G401 (cell line): ENCODE measurements around the gene MRPL53. TPM values are rescaled to one million over a fixed set of nuclear protein-coding genes. Genes with fewer than 3 reads are reported as not detected.
"Not testable (repeated sequence)": the region's sequence is repeated elsewhere in the genome, so short reads cannot be mapped to it uniquely, and the experiment has no call there.

ENCODE experiments used
- DNase-seq: peaks from one replicate; pipeline ENCODE4 v3.0.0-alpha.2; 2015; ENCODE audit warnings: low spot score
- in situ Hi-C: cut with HindIII; loops from 2 replicates; pipeline ENCODE4 v1.10.0; 2016; ENCODE audit warnings: low sequenced_read_pairs, mixed read lengths
- total RNA-seq: library from RNA; depleted of rRNA; stranded (reverse); fragments of >200 nt; shearing (Covaris generic); gene quantifications from 2 replicates; pipeline ENCODE4 v1.2.3, GENCODE V29; 2014

MRPL53 gene
- total RNA-seq, 1 experiment from 2014 or later: 33.2 TPM

DNA sequence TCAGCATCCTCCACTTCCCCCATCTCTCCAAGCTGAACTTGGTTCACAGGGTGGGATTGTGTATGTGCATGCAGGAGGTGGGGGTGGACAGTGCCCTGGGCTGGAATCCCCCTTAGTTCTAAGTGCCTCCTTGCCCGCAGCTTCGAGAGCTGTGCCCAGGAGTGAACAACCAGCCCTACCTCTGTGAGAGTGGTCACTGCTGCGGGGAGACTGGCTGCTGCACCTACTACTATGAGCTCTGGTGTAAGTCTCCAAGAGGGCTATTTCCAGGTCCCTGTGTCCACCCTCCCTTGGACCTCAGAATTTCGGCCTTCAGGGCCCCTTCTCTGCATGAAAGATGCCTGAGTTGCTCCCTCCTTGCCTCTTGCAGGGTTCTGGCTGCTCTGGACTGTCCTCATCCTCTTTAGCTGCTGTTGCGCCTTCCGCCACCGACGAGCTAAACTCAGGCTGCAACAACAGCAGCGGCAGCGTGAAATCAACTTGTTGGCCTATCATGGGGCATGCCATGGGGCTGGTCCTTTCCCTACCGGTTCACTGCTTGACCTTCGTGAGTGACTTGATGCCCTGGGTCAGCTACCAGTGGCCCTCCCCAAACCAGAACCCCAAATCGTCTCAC is 12.9 kb downstream of the MRPL53 start:
- in situ Hi-C loops, DNase-seq: not testable (repeated sequence)

DNA sequence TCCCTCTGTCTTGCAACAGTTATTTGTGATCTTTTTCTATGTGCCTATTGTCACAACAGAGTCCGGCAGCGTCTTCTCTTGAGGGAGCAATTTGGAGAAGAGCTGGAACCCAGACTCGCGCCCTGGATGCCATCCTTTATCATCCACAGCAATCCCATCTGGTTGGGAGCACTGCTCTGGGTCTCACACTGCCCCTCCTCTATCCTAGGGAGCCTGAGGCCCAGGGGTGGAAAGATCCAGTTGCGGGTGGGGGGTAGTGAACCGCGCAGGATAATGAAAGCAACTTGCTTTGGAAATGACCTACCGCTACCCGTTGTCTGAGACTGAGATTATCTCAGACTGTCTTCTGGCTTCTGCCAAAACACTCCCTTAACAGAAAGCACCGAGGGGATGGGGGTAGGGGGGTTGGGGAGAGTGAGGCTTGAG is 13.5 kb downstream of the MRPL53 start:
- DNase-seq: no peak
- in situ Hi-C loops: no loop called here

DNA sequence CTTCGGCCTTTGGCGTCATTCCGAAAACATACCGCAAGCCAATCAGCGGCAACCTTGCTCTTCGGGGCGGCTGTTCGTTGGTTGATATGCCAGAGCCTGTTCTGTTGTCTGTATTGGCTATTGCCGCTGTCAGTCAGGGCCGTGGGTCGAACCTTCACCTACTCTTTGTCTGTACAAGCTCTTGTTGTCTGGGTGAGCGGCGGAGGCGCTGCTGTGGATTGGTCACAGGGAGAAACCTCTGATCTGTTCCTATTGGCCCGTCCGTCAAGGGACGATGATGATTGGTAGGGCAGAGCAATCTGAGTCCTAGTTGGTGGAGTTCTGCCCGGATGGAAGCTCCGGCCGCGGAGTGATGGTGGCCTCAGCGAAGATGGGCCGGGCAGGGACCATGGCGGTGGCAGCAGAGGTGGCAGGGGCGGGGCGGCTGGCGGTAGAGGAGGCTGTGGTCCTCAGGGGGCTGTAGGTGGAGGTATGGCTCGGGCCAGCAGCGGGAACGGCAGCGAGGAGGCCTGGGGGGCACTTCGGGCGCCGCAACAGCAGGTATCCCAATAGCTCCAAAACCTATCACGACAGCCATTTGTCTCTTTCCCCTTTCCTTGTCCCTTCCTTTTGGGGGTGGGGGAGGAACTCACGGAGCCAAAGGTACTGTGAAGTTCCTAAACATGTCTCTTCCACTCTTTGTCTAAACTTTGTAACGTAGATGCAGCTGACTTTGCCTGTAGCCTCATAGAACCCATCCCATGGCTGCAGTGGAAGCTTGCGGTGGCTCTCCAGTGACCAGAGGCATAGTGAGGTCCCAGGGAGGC is 14.1 kb downstream of the MRPL53 start, which contains the start of gene WBP1:
TSS of gene WBP1 (plus strand) at position 307 of the 806 bp plus-strand sequence. CDS start at position 472, 165 bp downstream.
- in situ Hi-C loops: no loop called here
- peak; percentile 100 for DNase-seq

DNA sequence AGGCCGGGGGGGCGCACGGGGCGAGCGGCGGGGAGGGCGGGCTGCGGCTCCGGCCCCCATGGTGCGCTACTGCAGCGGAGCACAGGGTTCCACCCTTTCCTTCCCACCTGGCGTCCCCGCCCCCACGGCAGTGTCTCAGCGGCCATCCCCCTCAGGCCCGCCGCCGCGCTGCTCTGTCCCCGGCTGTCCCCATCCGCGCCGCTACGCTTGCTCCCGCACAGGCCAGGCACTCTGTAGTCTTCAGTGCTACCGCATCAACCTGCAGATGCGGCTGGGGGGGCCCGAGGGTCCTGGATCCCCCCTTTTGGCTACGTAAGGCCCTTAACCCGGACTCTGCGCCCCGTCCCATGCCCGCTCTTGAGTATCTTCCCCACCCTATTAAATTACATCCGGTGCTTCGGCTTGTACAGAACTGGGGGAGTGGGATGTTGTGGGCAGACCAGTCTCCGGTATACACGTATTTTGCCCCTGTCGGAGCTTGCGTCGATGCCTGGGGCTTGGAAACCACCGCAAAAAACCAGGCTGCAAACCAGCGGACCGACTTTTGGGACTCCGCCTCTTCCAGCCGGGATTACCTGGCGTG is 14.8 kb downstream of the MRPL53 start:
- peak; percentile 63 for DNase-seq
- in situ Hi-C loops: no loop called here

DNA sequence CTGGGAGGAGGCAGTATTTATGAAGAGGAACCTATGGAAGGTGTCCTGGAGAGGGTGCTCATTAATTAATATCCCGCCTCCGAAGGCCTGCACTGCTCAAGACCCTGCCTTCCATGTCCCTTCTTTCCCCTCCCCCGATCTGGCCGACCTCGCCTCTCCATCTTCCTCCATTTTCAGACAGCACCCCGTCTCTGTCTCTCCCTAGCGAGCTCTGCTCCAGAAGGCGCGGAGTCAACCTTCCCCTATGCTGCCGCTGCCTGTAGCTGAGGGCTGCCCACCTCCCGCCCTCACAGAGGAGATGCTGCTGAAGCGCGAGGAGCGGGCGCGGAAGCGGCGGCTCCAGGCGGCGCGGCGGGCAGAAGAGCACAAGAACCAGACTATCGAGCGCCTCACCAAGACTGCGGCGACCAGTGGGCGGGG is 15.3 kb downstream of the MRPL53 start:
- DNase-seq: no peak
- in situ Hi-C loops: no loop called here

DNA sequence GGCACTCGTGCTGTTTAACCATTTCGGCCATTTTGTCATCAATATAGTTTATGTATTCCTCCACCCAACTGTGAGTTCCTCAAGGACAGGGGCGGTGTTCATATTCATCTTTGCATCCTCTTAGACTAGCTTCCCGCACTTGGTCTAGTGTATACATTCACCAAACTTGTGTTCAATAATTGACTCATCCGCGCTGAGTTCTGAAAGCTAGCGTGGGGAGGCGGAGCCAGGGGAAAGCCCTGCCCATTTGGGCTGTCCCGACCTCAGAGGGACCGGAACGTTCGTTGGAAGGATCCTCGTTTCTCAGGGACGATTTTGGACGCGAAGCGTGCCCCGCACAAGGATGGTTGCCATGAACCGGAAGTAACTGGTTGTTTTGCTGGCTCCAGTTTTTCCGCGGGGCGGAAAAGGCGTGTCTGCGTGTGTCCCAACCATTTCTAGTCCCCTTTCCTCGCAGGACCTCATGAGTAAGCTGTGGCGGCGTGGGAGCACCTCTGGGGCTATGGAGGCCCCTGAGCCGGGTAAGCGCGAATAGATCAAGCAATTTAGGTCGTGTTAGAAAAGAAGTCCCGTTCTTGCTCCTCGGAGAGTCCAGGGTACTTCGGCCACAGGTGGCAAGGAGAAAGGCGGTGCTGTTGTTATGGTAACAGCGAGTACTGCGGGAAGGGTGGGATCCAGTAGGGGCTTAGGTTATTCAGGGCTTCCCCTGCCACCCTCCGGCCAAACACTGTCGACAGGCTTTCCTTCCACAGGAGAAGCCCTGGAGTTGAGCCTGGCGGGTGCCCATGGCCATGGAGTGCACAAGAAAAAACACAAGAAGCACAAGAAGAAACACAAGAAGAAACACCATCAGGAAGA is 17.6 kb downstream of the MRPL53 start, which contains the start of gene INO80B:
TSS of gene INO80B (plus strand) at position 434 of the 858 bp plus-strand sequence. CDS start at position 464, 30 bp downstream.
- peak; percentile 97 for DNase-seq
- in situ Hi-C loops: no loop called here

DNA sequence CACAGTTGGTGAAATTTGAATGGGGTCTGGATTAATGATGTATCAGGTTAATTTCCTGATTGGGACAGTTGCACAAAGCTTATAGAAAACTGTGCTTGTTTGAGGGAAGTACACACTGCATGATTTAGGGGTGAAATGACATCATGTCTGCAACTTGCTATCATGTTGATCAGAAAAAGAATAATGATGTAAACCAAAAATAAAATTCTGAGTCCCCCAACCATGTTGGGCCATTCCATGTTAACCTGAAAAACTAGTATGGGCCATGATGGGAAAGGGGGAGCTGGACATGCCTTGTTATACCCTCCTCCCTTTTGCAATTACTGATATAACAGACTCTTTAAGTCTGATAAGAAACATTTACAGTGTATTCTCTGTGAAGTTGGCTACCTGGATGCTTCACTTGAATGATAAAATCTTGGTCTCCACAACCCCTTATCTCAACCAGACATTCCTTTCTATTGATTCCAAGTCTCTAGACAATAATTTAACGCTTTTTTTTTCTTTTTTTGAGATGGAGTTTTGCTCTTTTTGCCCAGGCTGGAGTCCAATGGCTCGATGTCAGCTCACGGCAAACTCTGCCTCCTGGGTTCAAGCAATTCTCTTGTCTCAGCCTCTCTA is 21.8 kb downstream of the MRPL53 start:
- in situ Hi-C loops: no loop called here
- no peak for DNase-seq

DNA sequence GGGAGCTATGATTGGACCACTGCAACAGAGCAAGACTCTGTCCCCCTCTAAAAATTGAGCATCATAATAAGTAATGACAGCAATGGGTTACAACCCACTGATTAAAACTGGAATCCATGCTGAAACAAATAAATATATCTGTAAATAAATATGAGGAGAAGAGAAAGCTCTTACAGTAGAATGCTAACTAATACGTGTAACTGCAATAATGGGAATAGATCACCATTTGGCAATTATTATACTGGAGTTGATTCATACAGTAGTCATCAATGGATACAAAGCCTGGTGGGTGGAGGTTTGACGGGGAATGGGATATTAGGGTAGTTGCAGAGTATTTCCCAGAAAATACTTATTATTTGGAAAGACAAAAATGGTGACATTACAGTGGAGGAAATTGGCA is 23.7 kb downstream of the MRPL53 start:
- no peak for DNase-seq
- in situ Hi-C loops: no loop called here

DNA sequence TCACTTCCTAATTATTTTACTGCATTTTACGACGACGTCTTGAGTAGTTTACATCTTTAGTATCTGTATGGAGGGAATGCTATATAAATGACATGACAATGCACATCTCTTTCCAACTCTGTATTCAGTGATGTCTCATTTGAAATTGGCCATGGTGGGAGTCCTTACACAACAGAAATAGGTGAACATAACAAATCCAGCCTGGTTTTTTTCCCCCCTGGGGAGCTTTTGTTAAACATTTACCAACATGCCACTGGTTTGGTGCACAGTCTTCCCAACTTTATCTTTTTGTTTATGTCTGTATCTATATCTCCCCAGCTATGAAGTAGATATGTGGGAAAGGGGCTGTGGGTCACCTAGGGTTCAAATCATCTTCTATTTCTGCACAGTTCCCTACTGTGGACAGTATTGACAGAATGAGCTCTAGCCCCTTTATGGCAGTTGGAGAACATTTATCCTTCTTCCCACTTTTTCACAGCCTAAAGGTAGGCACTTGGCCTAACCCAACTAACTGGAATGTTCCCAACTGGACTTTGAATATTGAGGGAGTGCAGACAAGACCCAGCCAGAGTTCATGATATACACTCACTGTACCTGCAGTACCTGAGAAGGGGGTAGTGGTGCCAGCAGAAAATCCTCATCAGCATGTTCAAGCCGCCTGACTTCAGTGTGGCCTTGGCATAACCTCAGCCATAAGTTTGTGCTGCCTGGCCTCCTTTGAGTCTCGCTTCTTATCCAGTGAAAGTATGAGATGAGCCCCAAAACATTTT is 25.1 kb downstream of the MRPL53 start:
- no peak for DNase-seq
- in situ Hi-C loops: no loop called here

DNA sequence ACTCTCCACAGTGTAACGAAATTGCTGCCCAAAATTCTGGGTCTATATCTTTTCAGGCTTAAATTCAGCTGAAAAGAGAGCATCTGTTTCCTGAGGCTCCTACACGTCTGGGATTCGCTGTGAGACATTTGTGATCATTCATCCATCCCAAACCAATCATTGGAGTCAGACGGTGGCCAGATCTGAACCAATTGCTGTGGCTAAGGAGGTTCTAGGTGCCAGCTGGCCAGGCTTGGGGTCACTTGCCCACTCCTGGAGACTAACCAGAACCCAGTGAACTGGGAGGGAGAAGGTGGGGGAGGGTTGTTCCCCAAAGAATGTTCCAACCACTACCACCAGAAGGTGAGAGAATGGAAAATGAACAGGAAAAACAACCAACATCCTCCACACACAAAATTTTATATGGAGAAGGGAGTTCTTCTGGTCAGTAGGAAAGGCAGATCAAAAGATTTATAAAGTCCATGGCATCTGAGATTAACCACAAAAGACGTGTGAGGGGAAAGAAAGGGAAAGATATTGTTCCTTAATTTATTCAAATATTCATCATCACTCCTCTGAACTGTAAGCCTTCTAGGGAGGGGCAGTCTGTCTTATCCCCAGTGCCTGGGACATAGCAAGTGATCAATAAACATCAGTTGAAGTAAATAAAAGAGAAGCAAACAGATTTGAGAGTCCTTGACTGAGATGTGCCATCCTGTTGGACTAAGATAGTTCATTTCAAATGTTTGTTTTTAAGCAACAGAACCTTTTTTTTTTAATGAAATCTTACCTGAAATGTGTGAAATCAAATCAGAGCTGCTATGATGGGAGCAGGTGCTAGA is 27.8 kb downstream of the MRPL53 start:
- in situ Hi-C loops: no loop called here
- no peak for DNase-seq

DNA sequence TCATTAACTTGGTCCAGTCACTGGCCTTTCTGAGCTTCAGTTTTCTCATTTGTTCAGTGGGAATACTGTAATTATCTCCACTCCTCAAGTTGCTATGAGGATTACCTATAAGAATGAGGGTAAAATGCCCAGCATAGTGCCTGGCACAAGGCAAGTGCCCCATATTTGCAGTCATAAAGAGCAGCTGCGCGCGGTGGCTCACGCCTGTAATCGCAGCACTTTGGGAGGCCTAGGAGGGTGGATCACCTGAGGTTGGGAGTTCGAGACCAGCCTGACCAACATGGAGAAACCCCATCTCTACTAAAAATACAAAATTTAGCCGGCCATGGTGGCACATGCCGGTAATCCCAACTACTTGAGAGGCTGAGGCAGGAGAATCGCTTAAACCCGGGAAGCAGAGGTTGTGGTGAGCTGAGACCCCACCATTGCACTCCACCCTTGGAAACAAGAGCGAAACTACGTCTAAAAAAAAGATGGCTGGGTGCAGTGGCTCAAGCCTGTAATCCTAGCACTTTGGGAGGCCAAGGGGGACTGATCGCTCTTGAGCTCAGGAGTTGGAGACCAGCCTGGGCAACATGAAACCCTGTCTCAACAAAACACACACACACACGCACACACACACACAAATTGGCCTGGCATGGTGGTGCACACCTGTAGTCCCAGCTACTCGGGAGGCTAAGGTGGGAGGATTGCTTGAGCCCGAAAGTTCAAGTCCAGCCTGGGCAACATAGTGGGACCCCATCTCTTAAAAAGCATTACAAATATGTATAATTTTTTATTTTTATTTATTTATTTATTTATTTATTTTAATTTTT is 29.8 kb downstream of the MRPL53 start:
- in situ Hi-C loops, DNase-seq: not testable (repeated sequence)

DNA sequence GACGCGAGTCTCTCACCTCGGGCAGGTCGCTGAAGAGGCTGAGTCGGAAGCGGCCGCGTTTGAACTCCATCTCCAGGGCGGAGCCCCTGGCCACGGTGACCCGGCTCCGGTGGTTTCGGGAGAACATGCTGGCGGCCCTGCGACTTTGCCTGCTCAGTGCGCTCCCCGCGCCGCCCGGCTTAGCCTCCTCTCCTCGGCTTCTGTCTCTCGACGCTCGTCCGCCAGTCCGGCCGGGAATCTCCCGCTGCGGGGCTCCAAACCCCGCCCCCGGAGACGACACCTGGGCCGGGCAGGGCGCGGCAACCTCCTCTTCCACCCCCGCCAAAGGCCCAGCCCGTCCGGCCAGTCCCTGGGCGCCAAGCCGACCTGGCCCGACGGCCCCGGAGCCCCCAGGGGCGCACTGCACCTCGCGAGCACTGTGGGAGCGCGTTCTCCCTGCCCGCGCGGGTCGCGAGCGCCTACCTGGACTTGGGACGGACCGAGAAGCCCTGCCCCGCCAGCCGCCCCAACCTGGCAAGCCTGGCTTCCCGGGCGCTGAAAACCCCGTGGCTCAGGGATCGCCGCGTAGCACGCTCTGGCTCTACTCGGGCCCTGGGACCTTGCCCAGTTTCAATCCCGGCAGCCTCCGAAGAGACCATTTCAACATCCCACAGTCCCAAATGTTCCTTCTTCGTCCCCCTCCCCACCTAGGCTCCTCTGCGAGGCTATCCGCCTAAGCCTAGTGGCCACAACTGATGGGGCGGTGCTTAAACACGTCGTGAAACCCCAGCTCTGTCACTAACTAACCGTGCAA is 30.6 kb downstream of the MRPL53 start, which contains the start of gene RTKN:
TSS of gene RTKN (minus strand) at position 248 of the 793 bp plus-strand sequence. CDS start at position 127, 121 bp downstream.
- in situ Hi-C loops: no loop called here
- DNase-seq: peak; percentile 29

DNA sequence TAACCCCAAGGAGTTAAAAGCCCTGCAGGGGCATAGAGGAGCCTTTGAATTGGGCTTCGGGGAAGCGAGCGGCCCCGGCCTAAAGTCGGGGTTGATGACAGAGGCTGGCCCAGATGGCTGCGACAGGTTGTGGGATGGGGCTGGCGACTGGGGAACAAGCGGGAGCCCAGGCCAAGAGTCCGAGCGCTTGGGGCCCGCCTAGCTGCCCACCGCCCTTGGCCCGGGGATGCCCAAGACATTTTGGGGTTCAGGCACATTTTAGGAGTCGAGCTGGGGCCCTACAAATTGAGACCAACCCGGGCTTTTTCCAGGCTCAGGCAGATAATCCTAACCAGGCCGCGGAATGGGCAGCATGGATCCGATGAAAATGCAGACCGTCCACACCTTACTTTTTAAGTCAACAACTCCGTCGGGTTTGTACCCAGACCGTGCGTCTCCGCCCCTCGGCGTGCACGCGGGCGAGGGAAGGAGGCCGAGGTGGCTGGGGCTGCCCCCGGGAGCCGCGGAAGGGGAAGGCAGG is 31.2 kb downstream of the MRPL53 start:
- in situ Hi-C loops: no loop called here
- DNase-seq: no peak

DNA sequence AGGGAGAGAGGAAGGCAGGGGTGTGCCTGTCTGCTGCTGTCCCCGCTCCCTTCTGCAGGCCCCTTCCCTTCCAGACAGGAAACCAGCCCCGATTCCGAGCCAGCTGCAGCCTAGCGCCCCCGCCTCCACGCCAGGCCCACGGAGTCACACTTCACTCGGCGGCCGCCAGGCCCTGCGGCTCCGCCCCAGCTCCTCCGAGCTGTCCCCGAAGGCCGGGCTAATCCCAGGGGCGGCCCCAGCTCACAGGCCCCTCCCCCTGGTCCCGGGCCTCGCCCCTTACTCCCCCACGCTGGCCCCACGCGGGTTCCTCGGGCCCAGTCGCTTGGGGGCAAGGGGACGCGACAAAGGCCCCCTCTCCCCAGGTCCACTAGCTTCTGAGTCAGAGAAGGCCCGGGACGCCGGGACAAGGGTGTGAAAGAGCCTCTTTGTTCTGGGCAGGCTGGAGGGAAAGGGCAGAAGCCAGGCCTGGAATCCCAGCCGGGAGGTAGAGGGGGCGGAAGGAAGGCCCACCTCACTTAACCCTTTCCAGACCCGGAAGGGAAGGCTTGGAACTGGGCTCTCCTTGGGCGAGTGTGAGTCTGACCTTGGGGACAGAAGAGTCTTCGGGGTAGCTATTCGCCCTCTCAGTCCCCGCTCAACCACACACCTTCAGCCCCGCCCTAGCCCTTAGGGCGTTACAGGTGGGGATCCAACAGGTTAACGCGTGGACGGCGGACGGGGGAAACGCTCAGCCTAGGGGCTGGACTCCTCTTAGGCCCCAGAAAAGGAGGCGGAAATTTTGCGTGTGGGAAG is 31.9 kb downstream of the MRPL53 start:
- in situ Hi-C loops: no loop called here
- peak; percentile 53 for DNase-seq
